CMK (cell line): ENCODE results near the gene STAMBPL1.
"Not testable (repeated sequence)": the region's sequence is repeated elsewhere in the genome, so short reads cannot be mapped to it uniquely, and the experiment has no call there.

ENCODE experiments used
- DNase-seq: peaks from one replicate; pipeline ENCODE4 v3.0.0-alpha.2; 2010; ENCODE audit warnings: low read depth

The STAMBPL1 gene

GRCh38 chr10:88857831-88858230 is 22.2 kb upstream of the STAMBPL1 start:
- DNase-seq, result no peak

GRCh38 chr10:88858491-88858890 is 21.6 kb upstream of the STAMBPL1 start:
- DNase-seq, result no peak

GRCh38 chr10:88861036-88861435 is 19.0 kb upstream of the STAMBPL1 start:
- no peak for DNase-seq

- no peak for DNase-seq
Observed at GRCh38 chr10:88865281-88865876, 14.7 kb upstream of the STAMBPL1 start.

- no peak for DNase-seq
Observed at GRCh38 chr10:88866454-88866853, 13.6 kb upstream of the STAMBPL1 start.

GRCh38 chr10:88870089-88870488 is 10.0 kb upstream of the STAMBPL1 start:
- DNase-seq, result no peak

- DNase-seq, result no peak
Observed at GRCh38 chr10:88873757-88874156, 6.3 kb upstream of the STAMBPL1 start.

GRCh38 chr10:88874281-88874680 is 5.8 kb upstream of the STAMBPL1 start:
- DNase-seq, result no peak

- no peak for DNase-seq
Observed at GRCh38 chr10:88875081-88875480, 5.0 kb upstream of the STAMBPL1 start.

GRCh38 chr10:88877298-88877697 is 2.7 kb upstream of the STAMBPL1 start:
- no peak for DNase-seq

GRCh38 chr10:88880282-88881076 is 434 bp downstream of the STAMBPL1 start:
- DNase-seq, result peak; percentile 64

- DNase-seq, result no peak
Observed at GRCh38 chr10:88881320-88881719, 1.3 kb downstream of the STAMBPL1 start.

- no peak for DNase-seq
Observed at GRCh38 chr10:88881922-88882645, 2.0 kb downstream of the STAMBPL1 start.

GRCh38 chr10:88882646-88883447 is 2.8 kb downstream of the STAMBPL1 start:
- DNase-seq, result not testable (repeated sequence)

- DNase-seq, result no peak
Observed at GRCh38 chr10:88883448-88883809, 3.4 kb downstream of the STAMBPL1 start.

- DNase-seq, result no peak
Observed at GRCh38 chr10:88886557-88886956, 6.5 kb downstream of the STAMBPL1 start.

GRCh38 chr10:88888810-88889445 is 8.9 kb downstream of the STAMBPL1 start:
- DNase-seq, result no peak

- no peak for DNase-seq
Observed at GRCh38 chr10:88889559-88890337, 9.7 kb downstream of the STAMBPL1 start.

- DNase-seq, result no peak
Observed at GRCh38 chr10:88890681-88891381, 10.8 kb downstream of the STAMBPL1 start.

- DNase-seq, result no peak
Observed at GRCh38 chr10:88892222-88892967, 12.3 kb downstream of the STAMBPL1 start.
